ENCODE measurements around the gene VPS37B. TPM values are rescaled to one million over a fixed set of nuclear protein-coding genes. Genes with fewer than 3 reads are reported as not detected.
A peak's percentile ranks its signal among the peaks of the same experiment; 100 is the strongest.

Gene VPS37B
- total and polyA plus RNA-seq, 2 of the 8 experiments (the other 6 are each of a cell fraction or from before 2014, with no cell fraction given), result 11.9 to 15.7 TPM

GRCh38 chr12:122895320-122895703, 612 bp downstream of the VPS37B start:
- peak overlapping the region; percentile 69 to 94 for H3K4me2 ChIP-seq (ENCODE audit: insufficient read depth in 1 of 2, low read depth in 2 of 2, low read length in 2 of 2)
- ChIA-PET POLR2A (ENCODE audit: partially characterized antibody) (interaction anchor here (0.7 to 1.7 kb wide), 4 partner anchors 9 to 226 kb away, joined by 3 to 4 read pairs (median 3); no protein-coding TSS in a partner anchor), CTCF (ENCODE audit: partially characterized antibody) (interaction anchor here (1.2 to 2.7 kb wide), 3 partner anchors 28 to 57 kb away, joined by 3 to 8 read pairs (median 7); no protein-coding TSS in a partner anchor)
- peaks cover 3 to 28% (median 20%) of the 10 kb centered on the region in 4 experiments for H3K27me3 ChIP-seq (replicated peaks in 1 of 4; ENCODE audit: control insufficient read depth in 3 of 4, extremely low read depth in 1 of 4, insufficient read depth in 3 of 4, low read length in 3 of 4)
- peak overlapping the region in 3 of 4 experiments; percentile 62 to 75 (median 69); a peak in 6 of 7 replicates for H3K9ac ChIP-seq (replicated peaks in 1 of 4; ENCODE audit: extremely low read depth in 1 of 4, low read depth in 3 of 4, low read length in 3 of 4)
- no peaks in the 10 kb centered on the region for H3K9me3 ChIP-seq (ENCODE audit: insufficient read depth in 2 of 2, low read depth in 1 of 2, low read length in 1 of 2)
- H2BK120ac ChIP-seq (replicated peaks; ENCODE audit: low read depth, low read length), result no peak overlapping the region
- no peak overlapping the region for H2AFZ ChIP-seq (ENCODE audit: low read length)
- H4K5ac ChIP-seq (ENCODE audit: insufficient read length, low read depth, low read length), result no peak overlapping the region
- WGBS, 2 experiments (ENCODE audit: extremely low coverage in 1 of 2, insufficient coverage in 1 of 2, insufficient read length in 1 of 2, insufficient replicate concordance in 2 of 2, low coverage in 1 of 2, low lambda C conversion rate in 2 of 2, missing lambda C conversion rate in 1 of 2), result 25% methylated on average over 9 of the region's 9 CpGs; no CpG with 5 or more reads in 1 of the 2 experiments
- FAIRE-seq (no peak), DNase-seq (ENCODE audit: low read depth in 1 of 2, low spot score in 2 of 2) (no peak)
- H3K36me3 ChIP-seq (ENCODE audit: control insufficient read depth in 2 of 4, insufficient read depth in 4 of 4, low read length in 3 of 4), result no peaks in the 10 kb centered on the region
- H3K4me3 ChIP-seq (ENCODE audit: extremely low read depth in 1 of 4, insufficient read depth in 2 of 4, low read depth in 3 of 4, low read length in 4 of 4), result peak overlapping the region; percentile 46 to 91 (median 74)
- peak overlapping the region; percentile 89 for H4K8ac ChIP-seq (ENCODE audit: extremely low read depth, insufficient read depth, low read length)
- no peak overlapping the region for H3K4ac ChIP-seq (replicated peaks; ENCODE audit: insufficient read length, low read depth, low read length)
- H2BK20ac ChIP-seq (ENCODE audit: low read length), result no peak overlapping the region
- H3K79me1 ChIP-seq (ENCODE audit: low read depth, low read length), result no peaks in the 10 kb centered on the region; the same call in 1 of the 2 replicates
- H2AK5ac ChIP-seq (ENCODE audit: low read depth, low read length), result no peak overlapping the region
- peaks cover 4 to 9% of the 10 kb centered on the region in 2 experiments for H4K20me1 ChIP-seq (replicated peaks in 1 of 2; ENCODE audit: control insufficient read depth in 1 of 2, insufficient read depth in 2 of 2, low read length in 2 of 2)
- H2BK15ac ChIP-seq (ENCODE audit: low read length), result no peak overlapping the region; the same call in 1 of the 2 replicates
- no peak overlapping the region for H2BK5ac ChIP-seq (ENCODE audit: low read depth, low read length)
- no peak overlapping the region for H3K14ac ChIP-seq (ENCODE audit: insufficient read length)
- no peak overlapping the region for H3K18ac ChIP-seq (ENCODE audit: extremely low read depth, low read length)
- no peak overlapping the region for H3K23ac ChIP-seq (ENCODE audit: insufficient read length)
- peaks cover 5 to 19% (median 7%) of the 10 kb centered on the region in 4 experiments; a peak in 6 of 7 replicates for H3K4me1 ChIP-seq (replicated peaks in 1 of 4; ENCODE audit: control insufficient read depth in 3 of 4, insufficient read depth in 4 of 4, low read length in 3 of 4)
- H4K91ac ChIP-seq (replicated peaks; ENCODE audit: insufficient read length, low read length), result no peak overlapping the region
- H3K27ac ChIP-seq (ENCODE audit: low read depth, low read length), result no peak overlapping the region
- 0 out of 2 replicates have a peak overlapping the region, but pooled peaks have one; percentile 39 for H2BK12ac ChIP-seq (ENCODE audit: low read depth, low read length)
- peaks cover 0 to 32% of the 10 kb centered on the region in 2 experiments; a peak in 2 of 4 replicates for H3K79me2 ChIP-seq (ENCODE audit: control insufficient read depth in 1 of 2, insufficient read depth in 2 of 2, low read length in 2 of 2)
- peak overlapping the region; percentile 39 for H3K56ac ChIP-seq (replicated peaks; ENCODE audit: insufficient read length, low read depth, low read length)
- H3K23me2 ChIP-seq (ENCODE audit: low read depth, low read length), result peaks cover 4% of the 10 kb centered on the region; the same call in 1 of the 2 replicates
- no peak for TF ChIP-seq JUN (IDR thresholded peaks at IDR 0.05; ENCODE audit: low read depth, low read length)
- no peak for TF ChIP-seq CBX5 (IDR thresholded peaks at IDR 0.05; ENCODE audit: low read depth, low read length)
- no peak for TF ChIP-seq SP1 (IDR thresholded peaks at IDR 0.05; ENCODE audit: low read depth, low read length)

Data from H1 (cell line).